HepG2 (cell line): ENCODE results near the gene VAV2. TPM values are rescaled to one million over a fixed set of nuclear protein-coding genes. Genes with fewer than 3 reads are reported as not detected.

Source experiments
- BHLHE40 ChIP-seq: IDR thresholded peaks from 2 replicates; pipeline ENCODE4 v1.6.1; 2011; ENCODE audit warnings: low read length, improper control_type of control experiment
- BORCS8-MEF2B ChIP-seq: sonication (generic); formaldehyde crosslinking; IDR thresholded peaks from 2 replicates; pipeline ENCODE4 v1.8.0; 2022; ENCODE audit warnings: mild to moderate bottlenecking, missing genetic modification reagents
- BRCA1 ChIP-seq: sonication (generic); formaldehyde crosslinking; IDR thresholded peaks from 2 replicates; pipeline ENCODE4 v1.4.0; 2020; ENCODE audit warnings: missing genetic modification reagents
- CEBPB ChIP-seq: IDR thresholded peaks from 2 replicates; pipeline ENCODE4 v1.6.1; 2011; ENCODE audit warnings: low read depth, low read length, improper control_type of control experiment, borderline replicate concordance
- HMG20B ChIP-seq: conservative IDR thresholded peaks from 2 replicates; pipeline ENCODE4 v1.6.1; 2016; ENCODE audit warnings: missing genetic modification reagents, missing compliant biosample characterization
- HNF4A ChIP-seq: sonication (generic); formaldehyde crosslinking; IDR thresholded peaks from 2 replicates; pipeline ENCODE4 v1.4.0; 2020; ENCODE audit warnings: missing genetic modification reagents
- HOMEZ ChIP-seq: IDR thresholded peaks from 2 replicates; pipeline ENCODE4 v1.6.1; 2016; ENCODE audit warnings: low read depth
- MAF1 ChIP-seq: sonication (generic); formaldehyde crosslinking; IDR thresholded peaks from 2 replicates; pipeline ENCODE4 v1.5.0; 2020; ENCODE audit warnings: missing genetic modification reagents, borderline replicate concordance
- NBN ChIP-seq: fragments of 450-650 bp; conservative IDR thresholded peaks from 2 replicates; pipeline ENCODE4 v1.6.1; 2017
- NFATC3 ChIP-seq: sonication (generic); formaldehyde crosslinking; IDR thresholded peaks from 2 replicates; pipeline ENCODE4 v1.5.1; 2020; ENCODE audit warnings: mild to moderate bottlenecking, missing genetic modification reagents
- NR1H2 ChIP-seq: sonication (generic); formaldehyde crosslinking; IDR thresholded peaks from 2 replicates; pipeline ENCODE4 v1.8.1; 2022; ENCODE audit warnings: low read depth, missing genetic modification reagents, borderline replicate concordance
- PITX1 ChIP-seq: sonication (generic); formaldehyde crosslinking; IDR thresholded peaks from 2 replicates; pipeline ENCODE4 v1.5.1; 2020; ENCODE audit warnings: mild to moderate bottlenecking, missing genetic modification reagents
- RARG ChIP-seq: sonication (generic); formaldehyde crosslinking; IDR thresholded peaks from 2 replicates; pipeline ENCODE4 v1.4.0; 2020; ENCODE audit warnings: low read depth, mild to moderate bottlenecking, missing genetic modification reagents
- SRSF4 ChIP-seq: fragments of 200-400 bp; formaldehyde crosslinking; IDR thresholded peaks from one replicate; pipeline ENCODE4 v1.6.1; 2018; ENCODE audit warnings: mild to moderate bottlenecking, low read depth, low read length, moderate library complexity; ENCODE audit not compliant: poor library complexity, severe bottlenecking
- TGIF2 ChIP-seq: IDR thresholded peaks from 2 replicates; pipeline ENCODE4 v1.6.1; 2016; ENCODE audit warnings: control low read depth, missing compliant biosample characterization
- WIZ ChIP-seq: sonication (generic); formaldehyde crosslinking; IDR thresholded peaks from 2 replicates; pipeline ENCODE4 v1.5.1; 2020; ENCODE audit warnings: mild to moderate bottlenecking, missing genetic modification reagents
- ZNF17 ChIP-seq: sonication (generic); formaldehyde crosslinking; IDR thresholded peaks from 2 replicates; pipeline ENCODE4 v1.5.0; 2020; ENCODE audit warnings: mild to moderate bottlenecking, missing genetic modification reagents
- ZNF317 ChIP-seq: sonication (generic); formaldehyde crosslinking; IDR thresholded peaks from 2 replicates; pipeline ENCODE4 v1.5.0; 2020; ENCODE audit warnings: mild to moderate bottlenecking, missing genetic modification reagents
- ZNF652 ChIP-seq: IDR thresholded peaks from 2 replicates; pipeline ENCODE4 v1.6.1; 2016; ENCODE audit warnings: low read depth, borderline replicate concordance
- ZNF768 ChIP-seq: sonication (generic); formaldehyde crosslinking; IDR thresholded peaks from 2 replicates; pipeline ENCODE4 v1.4.0; 2020; ENCODE audit warnings: missing genetic modification reagents
- polyA plus RNA-seq, 8 experiments: library from polyadenylated mRNA; depleted of rRNA in 3 of 8; stranded (reverse) in 7 of 8; unstranded in 1 of 8; fragments of >200 nt; fragmentation: Illumina TruSeq in 4 of 8; extraction: Trizol in 4 of 8; gene quantifications; 2 replicates each; pipeline versions ENCODE4 v1.2.1 to v1.2.3, GENCODE V29; 2011 to 2016; ENCODE audit warnings: low read depth in 4 of 8, missing spikeins in 1 of 8, mixed read lengths in 1 of 8; ENCODE audit not compliant: insufficient read depth in 1 of 8
- total RNA-seq, 5 experiments: library from RNA; depleted of rRNA; stranded (reverse); fragments of >200 nt; fragmentation: Illumina TruSeq; extraction: Trizol; gene quantifications; 2 replicates each; pipeline ENCODE4 v1.2.3, GENCODE V29; 2016; ENCODE audit warnings: low read depth in 1 of 5
- TF ChIP-seq, protein P1 (sequence below): sonication (generic); formaldehyde crosslinking; IDR thresholded peaks from one replicate; pipeline ENCODE4 v1.5.1; 2020; ENCODE audit warnings: mild to moderate bottlenecking, missing genetic modification reagents; ENCODE audit errors: not compliant biosample characterization

The VAV2 gene
- total and polyA plus RNA-seq, 2 of the 13 experiments (the other 11 are each of a cell fraction or from before 2014, with no cell fraction given), result 22.5 to 22.9 TPM

DNA sequence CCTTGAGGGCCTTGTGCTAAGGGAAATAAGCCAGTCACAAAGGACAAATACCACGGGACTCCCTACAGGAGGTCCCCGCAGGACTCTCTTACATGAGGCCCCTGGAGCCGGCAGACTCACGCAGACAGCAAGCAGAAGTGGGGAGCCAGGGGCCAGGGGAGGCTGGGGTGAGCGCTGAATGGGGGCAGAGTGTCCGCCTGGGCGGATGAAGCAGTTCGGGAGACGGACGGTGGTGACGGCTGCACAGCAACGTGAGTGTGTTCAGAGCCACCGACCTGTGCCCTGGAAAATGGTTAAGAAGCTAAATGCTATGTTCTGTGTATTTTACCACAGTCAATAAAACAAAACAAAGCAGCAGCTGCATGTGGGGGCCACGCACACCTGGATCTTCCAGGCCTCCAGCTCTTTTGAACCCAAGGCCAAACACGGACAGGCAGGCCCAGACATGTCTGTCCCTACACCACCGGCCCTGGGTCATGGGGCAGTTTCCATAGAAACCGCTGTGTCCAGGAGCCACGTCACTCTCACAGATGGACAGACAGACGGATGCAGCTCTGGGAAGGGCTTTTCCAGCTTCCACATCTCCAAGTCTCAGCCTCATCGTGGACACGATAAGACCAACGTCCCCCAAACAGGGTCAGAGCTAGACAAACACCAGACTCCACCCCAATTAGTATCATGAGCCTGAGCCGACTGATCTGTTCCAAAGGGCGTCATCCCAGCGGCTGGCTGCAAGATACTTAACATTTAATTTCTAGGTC, 103.9 kb downstream of the VAV2 start (continued):
- TF ChIP-seq NBN (no peak), HMG20B (CRISPR knock-in tag) (no peak), HNF4A (CRISPR knock-in tag) (peak; percentile 78), CEBPB (no peak), ZNF17 (CRISPR knock-in tag) (no peak), MAF1 (CRISPR knock-in tag) (0 out of 2 replicates have a peak, but pooled peaks have one; percentile 51), TGIF2 (CRISPR knock-in tag) (no peak), RARG (CRISPR knock-in tag) (no peak), WIZ (CRISPR knock-in tag) (no peak), PITX1 (CRISPR knock-in tag) (peak; percentile 92), ZNF652 (CRISPR knock-in tag) (no peak), BHLHE40 (no peak; the same call in 1 of the 2 replicates), HOMEZ (peak; percentile 32; the same call in 1 of the 2 replicates), NR1H2 (CRISPR knock-in tag) (no peak), ZNF768 (CRISPR knock-in tag) (peak; percentile 50; the same call in 1 of the 2 replicates), BRCA1 (CRISPR knock-in tag) (no peak), NFATC3 (CRISPR knock-in tag) (no peak), SRSF4 (no peak), BORCS8-MEF2B (no peak), ZNF317 (no peak)
- TF ChIP-seq, protein P1, sequence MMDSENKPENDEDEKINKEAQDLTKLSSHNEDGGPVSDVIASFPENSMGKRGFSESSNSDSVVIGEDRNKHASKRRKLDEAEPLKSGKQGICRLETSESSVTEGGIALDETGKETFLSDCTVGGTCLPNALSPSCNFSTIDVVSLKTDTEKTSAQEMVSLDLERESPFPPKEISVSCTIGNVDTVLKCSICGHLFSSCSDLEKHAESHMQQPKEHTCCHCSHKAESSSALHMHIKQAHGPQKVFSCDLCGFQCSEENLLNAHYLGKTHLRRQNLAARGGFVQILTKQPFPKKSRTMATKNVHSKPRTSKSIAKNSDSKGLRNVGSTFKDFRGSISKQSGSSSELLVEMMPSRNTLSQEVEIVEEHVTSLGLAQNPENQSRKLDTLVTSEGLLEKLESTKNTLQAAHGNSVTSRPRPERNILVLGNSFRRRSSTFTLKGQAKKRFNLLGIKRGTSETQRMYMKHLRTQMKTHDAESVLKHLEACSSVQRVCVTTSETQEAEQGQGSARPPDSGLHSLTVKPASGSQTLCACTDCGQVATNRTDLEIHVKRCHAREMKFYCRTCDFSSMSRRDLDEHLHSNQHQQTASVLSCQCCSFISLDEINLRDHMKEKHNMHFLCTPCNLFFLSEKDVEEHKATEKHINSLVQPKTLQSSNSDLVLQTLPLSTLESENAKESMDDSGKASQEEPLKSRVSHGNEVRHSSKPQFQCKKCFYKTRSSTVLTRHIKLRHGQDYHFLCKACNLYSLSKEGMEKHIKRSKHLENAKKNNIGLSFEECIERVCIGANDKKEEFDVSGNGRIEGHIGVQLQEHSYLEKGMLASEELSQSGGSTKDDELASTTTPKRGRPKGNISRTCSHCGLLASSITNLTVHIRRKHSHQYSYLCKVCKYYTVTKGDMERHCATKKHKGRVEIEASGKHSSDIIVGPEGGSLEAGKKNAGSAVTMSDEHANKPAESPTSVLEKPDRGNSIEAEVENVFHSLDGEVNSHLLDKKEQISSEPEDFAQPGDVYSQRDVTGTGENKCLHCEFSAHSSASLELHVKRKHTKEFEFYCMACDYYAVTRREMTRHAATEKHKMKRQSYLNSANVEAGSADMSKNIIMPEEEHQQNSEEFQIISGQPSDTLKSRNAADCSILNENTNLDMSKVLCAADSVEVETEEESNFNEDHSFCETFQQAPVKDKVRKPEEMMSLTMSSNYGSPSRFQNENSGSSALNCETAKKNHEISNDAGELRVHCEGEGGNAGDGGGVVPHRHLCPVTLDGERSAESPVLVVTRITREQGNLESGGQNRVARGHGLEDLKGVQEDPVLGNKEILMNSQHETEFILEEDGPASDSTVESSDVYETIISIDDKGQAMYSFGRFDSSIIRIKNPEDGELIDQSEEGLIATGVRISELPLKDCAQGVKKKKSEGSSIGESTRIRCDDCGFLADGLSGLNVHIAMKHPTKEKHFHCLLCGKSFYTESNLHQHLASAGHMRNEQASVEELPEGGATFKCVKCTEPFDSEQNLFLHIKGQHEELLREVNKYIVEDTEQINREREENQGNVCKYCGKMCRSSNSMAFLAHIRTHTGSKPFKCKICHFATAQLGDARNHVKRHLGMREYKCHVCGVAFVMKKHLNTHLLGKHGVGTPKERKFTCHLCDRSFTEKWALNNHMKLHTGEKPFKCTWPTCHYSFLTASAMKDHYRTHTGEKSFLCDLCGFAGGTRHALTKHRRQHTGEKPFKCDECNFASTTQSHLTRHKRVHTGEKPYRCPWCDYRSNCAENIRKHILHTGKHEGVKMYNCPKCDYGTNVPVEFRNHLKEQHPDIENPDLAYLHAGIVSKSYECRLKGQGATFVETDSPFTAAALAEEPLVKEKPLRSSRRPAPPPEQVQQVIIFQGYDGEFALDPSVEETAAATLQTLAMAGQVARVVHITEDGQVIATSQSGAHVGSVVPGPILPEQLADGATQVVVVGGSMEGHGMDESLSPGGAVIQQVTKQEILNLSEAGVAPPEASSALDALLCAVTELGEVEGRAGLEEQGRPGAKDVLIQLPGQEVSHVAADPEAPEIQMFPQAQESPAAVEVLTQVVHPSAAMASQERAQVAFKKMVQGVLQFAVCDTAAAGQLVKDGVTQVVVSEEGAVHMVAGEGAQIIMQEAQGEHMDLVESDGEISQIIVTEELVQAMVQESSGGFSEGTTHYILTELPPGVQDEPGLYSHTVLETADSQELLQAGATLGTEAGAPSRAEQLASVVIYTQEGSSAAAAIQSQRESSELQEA, result no peak
